AG04449 (cell line): ENCODE data around the gene ZDHHC17.

Source experiments
- CTCF ChIA-PET: fragments of 350-600 bp; formaldehyde crosslinking; extraction: SDS; loops from one replicate; lab custom pipeline; 2021; ENCODE audit warnings: antibody characterized with exemption; lab: Yijun Ruan, JAX
- POLR2A ChIA-PET: fragments of 400-600, 350-600 bp; formaldehyde crosslinking; extraction: SDS; loops from one replicate; lab custom pipeline; 2020; ENCODE audit warnings: antibody characterized with exemption, inconsistent platforms; lab: Yijun Ruan, JAX
- DNase-seq: peaks from one replicate; pipeline ENCODE4 v3.0.0-alpha.2; 2010; ENCODE audit warnings: low read depth, low spot score
- H3K4me3 ChIP-seq: 2 replicates; pipeline ENCODE4 v1.5.1; 2011; ENCODE audit warnings: low read depth, mild to moderate bottlenecking, control low read depth, low read length
- TF ChIP-seq, protein P1 (sequence below): IDR thresholded peaks from one replicate; pipeline ENCODE4 v1.5.1; 2011; ENCODE audit warnings: mild to moderate bottlenecking, moderate library complexity, low read length, control low read depth, inconsistent platforms; ENCODE audit not compliant: insufficient read depth; ENCODE audit errors: missing control alignments

The ZDHHC17 gene

GRCh38 chr12:76763746-76764675 lies at the start of gene ZDHHC17:
TSS of gene ZDHHC17 (plus strand) at chr12:76764115. CDS start at chr12:76764237, 122 bp downstream.
- ChIA-PET CTCF (interaction anchor here (0.6 to 2.2 kb wide), 3 partner anchors 27 to 142 kb away, joined by 3 to 13 read pairs (median 4); no protein-coding TSS in a partner anchor), POLR2A (interaction anchor here (0.7 to 1.2 kb wide), 5 partner anchors 38 to 141 kb away, joined by 3 to 7 read pairs (median 5); no protein-coding TSS in a partner anchor)
- TF ChIP-seq, protein P1, sequence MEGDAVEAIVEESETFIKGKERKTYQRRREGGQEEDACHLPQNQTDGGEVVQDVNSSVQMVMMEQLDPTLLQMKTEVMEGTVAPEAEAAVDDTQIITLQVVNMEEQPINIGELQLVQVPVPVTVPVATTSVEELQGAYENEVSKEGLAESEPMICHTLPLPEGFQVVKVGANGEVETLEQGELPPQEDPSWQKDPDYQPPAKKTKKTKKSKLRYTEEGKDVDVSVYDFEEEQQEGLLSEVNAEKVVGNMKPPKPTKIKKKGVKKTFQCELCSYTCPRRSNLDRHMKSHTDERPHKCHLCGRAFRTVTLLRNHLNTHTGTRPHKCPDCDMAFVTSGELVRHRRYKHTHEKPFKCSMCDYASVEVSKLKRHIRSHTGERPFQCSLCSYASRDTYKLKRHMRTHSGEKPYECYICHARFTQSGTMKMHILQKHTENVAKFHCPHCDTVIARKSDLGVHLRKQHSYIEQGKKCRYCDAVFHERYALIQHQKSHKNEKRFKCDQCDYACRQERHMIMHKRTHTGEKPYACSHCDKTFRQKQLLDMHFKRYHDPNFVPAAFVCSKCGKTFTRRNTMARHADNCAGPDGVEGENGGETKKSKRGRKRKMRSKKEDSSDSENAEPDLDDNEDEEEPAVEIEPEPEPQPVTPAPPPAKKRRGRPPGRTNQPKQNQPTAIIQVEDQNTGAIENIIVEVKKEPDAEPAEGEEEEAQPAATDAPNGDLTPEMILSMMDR = no peak
- peak within 1 kb of the TSS; percentile 95 for H3K4me3 ChIP-seq
- peak; percentile 51 for DNase-seq

- TF ChIP-seq, protein P1 = no peak
- no peak for DNase-seq
- ChIA-PET CTCF (no interaction called here), POLR2A (no interaction called here)
- H3K4me3 ChIP-seq = no peak overlapping the region
Observed at GRCh38 chr12:76714415-76714814, 49.5 kb upstream of the ZDHHC17 start.

DNA sequence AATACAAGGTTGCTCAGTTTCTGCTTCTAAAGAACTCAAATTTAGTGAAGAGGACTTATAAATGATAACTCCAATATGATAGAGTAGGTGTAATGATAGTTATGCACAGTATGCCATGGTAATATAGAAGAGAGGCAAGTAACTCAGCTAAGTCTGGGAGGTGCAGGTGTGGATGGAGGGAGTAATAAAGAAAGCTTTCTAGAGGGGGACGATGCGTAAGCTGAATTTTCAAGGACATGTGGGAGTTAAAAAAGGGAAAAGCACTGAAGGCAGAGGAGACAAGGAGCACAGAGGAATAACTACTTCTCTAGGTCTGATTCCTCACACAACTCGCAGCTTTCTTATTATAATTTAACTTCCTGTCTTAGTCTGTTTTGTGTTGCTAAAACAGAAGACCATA lies 49.1 kb upstream of the ZDHHC17 start:
- no peak for DNase-seq
- POLR2A ChIA-PET = no interaction called here
- no peak overlapping the region for H3K4me3 ChIP-seq
- TF ChIP-seq, protein P1 = no peak
- CTCF ChIA-PET = no interaction called here

DNA sequence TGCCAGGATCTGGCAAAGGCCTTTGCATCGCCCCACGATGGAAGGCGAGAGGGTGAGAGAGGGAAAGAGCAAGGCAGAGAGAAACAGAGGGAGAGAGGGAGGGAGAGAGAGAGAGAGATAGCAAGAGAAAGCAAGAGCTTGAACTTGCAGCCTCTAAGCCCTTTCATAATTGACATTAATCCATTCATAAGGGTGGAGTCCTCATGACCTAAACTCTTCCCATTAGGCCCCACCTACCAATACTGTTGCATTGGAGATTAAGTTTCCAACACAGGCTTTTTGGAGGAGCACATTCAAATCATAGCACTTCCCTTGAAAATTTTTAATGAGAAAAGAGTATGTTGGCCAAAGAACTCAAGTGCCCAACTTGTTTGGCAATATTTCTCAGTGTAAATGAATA lies 48.6 kb upstream of the ZDHHC17 start:
- POLR2A ChIA-PET = no interaction called here
- H3K4me3 ChIP-seq = no peak overlapping the region
- CTCF ChIA-PET = no interaction called here
- TF ChIP-seq, protein P1 = no peak
- no peak for DNase-seq

- no peak for DNase-seq
- H3K4me3 ChIP-seq = no peak overlapping the region
- ChIA-PET POLR2A (interaction anchor here (0.6 kb wide), 1 partner anchor 43 kb away, joined by 3 read pairs; no protein-coding TSS in a partner anchor), CTCF (interaction anchor here (1.6 kb wide), 1 partner anchor 12 kb away, joined by 4 read pairs; no protein-coding TSS in a partner anchor)
- TF ChIP-seq, protein P1 = no peak
Observed at GRCh38 chr12:76717314-76717713, 46.6 kb upstream of the ZDHHC17 start.
